Panc1 (cell line): ENCODE measurements around the gene SMARCD2. TPM values are rescaled to one million over a fixed set of nuclear protein-coding genes. Genes with fewer than 3 reads are reported as not detected.
"Not testable (repeated sequence)": the region's sequence is repeated elsewhere in the genome, so short reads cannot be mapped to it uniquely, and the experiment has no call there.

Experiments
- ATAC-seq: fragments of 200-7000 bp; cut with Tn5 transposase; 2 replicates; pipeline ENCODE4 v1.9.1; 2020; ENCODE audit warnings: mild to moderate bottlenecking, moderate library complexity
- BruUV-seq: library from RNA; stranded (reverse); fragments of 400-500 nt; replicated peaks from 2 replicates; lab custom pipeline; 2021; lab: Mats Ljungman, UMichigan
- CTCF ChIA-PET: fragments of 300-600 bp; sonication (Branson Sonifier 250); formaldehyde crosslinking; loops from one replicate; lab custom pipeline; 2022; ENCODE audit warnings: antibody characterized with exemption; lab: Charles Lee
- POLR2A ChIA-PET: fragments of 300-600 bp; sonication (Branson Sonifier 250); formaldehyde crosslinking; loops from one replicate; lab custom pipeline; 2022; ENCODE audit warnings: antibody characterized with exemption; lab: Charles Lee
- DNase-seq: peaks from one replicate; pipeline ENCODE4 v3.0.0-alpha.2; 2010; ENCODE audit warnings: low read depth, low spot score
- H3K27ac ChIP-seq: 2 replicates; pipeline ENCODE4 v1.5.1; 2011; ENCODE audit warnings: mild to moderate bottlenecking, low read length, inconsistent platforms
- H3K27me3 ChIP-seq: fragments of 200-500 bp; sonication (Bioruptor generic); 2 replicates; pipeline ENCODE4 v1.6.0; 2014; ENCODE audit warnings: low read length, inconsistent platforms; ENCODE audit not compliant: control insufficient read depth, insufficient read depth
- H3K36me3 ChIP-seq: fragments of 200-500 bp; sonication (Bioruptor generic); 2 replicates; pipeline ENCODE4 v1.5.1; 2014; ENCODE audit warnings: inconsistent platforms, mild to moderate bottlenecking, low read length, moderate library complexity; ENCODE audit not compliant: control insufficient read depth, insufficient read depth
- H3K4me1 ChIP-seq: 2 replicates; pipeline ENCODE4 v1.5.1; 2011; ENCODE audit warnings: inconsistent platforms, mild to moderate bottlenecking, low read length, moderate library complexity; ENCODE audit not compliant: control insufficient read depth, insufficient read depth
- H3K4me3 ChIP-seq, 2 experiments: 2 replicates each; pipeline ENCODE4 v1.5.1; 2011 to 2012; ENCODE audit warnings: low read depth in 2 of 2, low read length in 2 of 2, mild to moderate bottlenecking in 2 of 2, inconsistent platforms in 1 of 2, moderate library complexity in 1 of 2
- H3K9me3 ChIP-seq: fragments of 200-500 bp; sonication (Bioruptor generic); 2 replicates; pipeline ENCODE4 v1.5.1; 2014; ENCODE audit warnings: low read depth, mild to moderate bottlenecking, inconsistent platforms, low read length, moderate library complexity; ENCODE audit not compliant: control insufficient read depth, insufficient read depth
- SIN3A ChIP-seq: IDR thresholded peaks from 2 replicates; pipeline ENCODE4 v1.6.1; 2012; ENCODE audit warnings: low read depth, mild to moderate bottlenecking, low read length, moderate library complexity, borderline replicate concordance; ENCODE audit not compliant: insufficient read depth
- in situ Hi-C: cut with HindIII; loops from 2 replicates; pipeline ENCODE4 v1.10.0; 2016; ENCODE audit warnings: low sequenced_read_pairs, low pct_unique_long_range_greater_than_20kb
- intact Hi-C: fragments of 100-400 bp; cut with micrococcal nuclease; formaldehyde crosslinking; loops from one replicate; pipeline ENCODE4 v1.10.0; 2022; ENCODE audit not compliant: unreplicated experiment
- total RNA-seq: library from RNA; stranded (reverse); gene quantifications from one replicate; pipeline ENCODE4 v1.2.1, GENCODE V29; 2021; ENCODE audit not compliant: unreplicated experiment
- TF ChIP-seq, protein P1 (sequence below): fragments of 450-650 bp; IDR thresholded peaks from 2 replicates; pipeline ENCODE4 v1.5.1; 2017; ENCODE audit warnings: mild to moderate bottlenecking

The SMARCD2 gene
- total RNA-seq, 1 experiment from 2014 or later, result 59.4 TPM

DNA sequence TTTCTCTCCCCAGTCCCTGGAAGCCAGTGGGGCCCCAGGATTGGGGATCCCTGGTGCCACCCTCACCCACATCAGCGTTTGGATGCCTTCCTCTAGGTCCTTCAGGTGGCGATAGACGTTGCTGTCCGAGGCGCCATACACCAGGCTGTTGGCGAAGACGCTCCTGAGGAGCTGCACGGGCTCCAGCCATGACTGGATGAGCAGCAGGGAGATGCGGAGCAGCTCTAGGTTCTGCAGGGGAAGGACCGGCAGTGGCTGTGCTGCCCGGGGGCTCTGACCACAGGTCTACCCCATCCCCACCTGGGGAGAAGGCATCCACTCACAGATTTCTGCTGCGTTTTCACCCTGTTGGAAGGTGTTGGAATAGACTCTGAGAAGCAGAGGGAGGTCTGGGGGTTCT lies 38.2 kb upstream of the SMARCD2 start:
- no peak overlapping the region for H3K27ac ChIP-seq
- intact Hi-C loops, result no loop called here
- CTCF ChIA-PET, result no interaction called here

DNA sequence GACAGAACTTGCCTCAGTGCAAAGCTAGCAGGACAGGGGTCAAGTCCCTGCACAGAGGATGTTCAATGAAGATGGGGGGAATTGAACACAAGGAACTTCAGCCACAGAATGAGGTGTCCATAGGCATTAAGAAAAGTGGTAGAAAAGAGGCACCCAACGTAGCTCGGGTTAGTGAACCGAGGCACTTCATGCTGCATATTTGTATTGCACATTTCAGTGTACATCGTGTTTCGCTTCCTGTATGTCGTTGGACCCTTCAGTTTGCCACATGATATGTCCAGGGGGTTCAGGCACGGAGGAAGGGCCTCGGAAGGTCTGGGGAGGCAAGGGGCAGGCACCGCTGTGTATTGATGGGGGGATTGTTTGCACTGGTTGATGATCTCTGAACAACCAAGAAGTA lies 35.9 kb upstream of the SMARCD2 start:
- H3K36me3 ChIP-seq, H3K27ac ChIP-seq, intact Hi-C loops, H3K27me3 ChIP-seq, H3K4me3 ChIP-seq, H3K9me3 ChIP-seq, CTCF ChIA-PET, BruUV-seq, DNase-seq, H3K4me1 ChIP-seq, in situ Hi-C loops, ATAC-seq, POLR2A ChIA-PET: not testable (repeated sequence)

More for the DNA sequence above, 38.2 kb upstream of the SMARCD2 start:
- Histone ChIP-seq H3K4me3 (no peak overlapping the region), H3K9me3 (no peaks in the 10 kb centered on the region), H3K36me3 (no peaks in the 10 kb centered on the region), H3K4me1 (no peaks in the 10 kb centered on the region), H3K27me3 (no peaks in the 10 kb centered on the region)
- POLR2A ChIA-PET, result no interaction called here
- ATAC-seq, result no peak
- in situ Hi-C loops, result no loop called here
- TF ChIP-seq SIN3A, result no peak
- DNase-seq, result no peak
- BruUV-seq, result no TSS peak

DNA sequence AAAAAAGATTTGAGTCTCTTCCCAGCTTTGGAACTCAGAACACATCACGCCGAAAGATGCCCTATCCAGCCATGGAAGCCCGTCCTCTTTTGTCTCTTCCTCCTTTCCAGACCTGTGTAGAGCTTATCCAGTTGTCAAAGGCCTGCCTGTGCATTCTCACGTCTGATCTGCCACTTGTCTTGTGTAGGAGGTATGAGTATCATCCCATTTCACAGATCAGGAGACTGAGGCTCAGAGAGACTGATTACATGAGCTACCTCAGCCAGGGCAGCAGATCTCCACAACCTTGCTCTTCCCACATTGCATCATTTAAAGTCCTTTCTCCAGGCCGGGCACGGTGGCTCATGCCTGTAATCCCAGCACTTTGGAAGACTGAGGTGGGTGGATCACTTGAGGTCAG lies 32.2 kb upstream of the SMARCD2 start:
- ATAC-seq, H3K9me3 ChIP-seq, DNase-seq, H3K27me3 ChIP-seq, H3K4me3 ChIP-seq, H3K4me1 ChIP-seq, H3K36me3 ChIP-seq, in situ Hi-C loops, BruUV-seq, intact Hi-C loops, H3K27ac ChIP-seq, POLR2A ChIA-PET: not testable (repeated sequence)
- CTCF ChIA-PET, result interaction anchor here (0.7 kb wide), 1 partner anchor 14 kb away, joined by 3 read pairs; no protein-coding TSS in a partner anchor

DNA sequence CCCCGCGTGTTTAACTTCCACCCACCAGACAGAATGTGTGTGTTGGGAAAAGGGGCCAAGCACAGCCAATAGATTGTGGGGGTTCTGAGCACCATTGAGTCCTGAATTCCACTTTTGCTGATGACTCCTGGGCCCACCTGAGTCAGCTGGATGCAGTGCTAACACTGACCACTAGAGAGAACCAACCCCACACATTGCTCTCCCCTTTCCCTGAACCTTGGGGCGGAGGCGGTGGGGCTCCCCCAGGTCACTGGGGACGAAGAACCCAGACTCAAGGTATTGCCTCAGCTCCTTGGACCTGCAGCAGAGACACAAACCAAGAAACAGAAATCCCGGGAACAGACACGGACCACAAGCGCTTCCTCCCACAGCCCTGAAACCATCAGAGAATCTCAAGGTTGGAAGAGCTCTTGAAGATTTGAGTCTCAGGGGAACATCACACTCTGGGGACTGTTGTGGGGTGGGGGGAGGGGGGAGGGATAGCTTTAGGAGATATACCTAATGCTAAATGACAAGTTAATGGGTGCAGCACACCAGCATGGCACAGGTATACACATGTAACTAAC lies 31.7 kb upstream of the SMARCD2 start:
- H3K27me3 ChIP-seq, in situ Hi-C loops, H3K36me3 ChIP-seq, intact Hi-C loops, DNase-seq, BruUV-seq, ATAC-seq, POLR2A ChIA-PET, H3K4me3 ChIP-seq, H3K4me1 ChIP-seq, H3K27ac ChIP-seq, H3K9me3 ChIP-seq: not testable (repeated sequence)
- TF ChIP-seq, protein P1, sequence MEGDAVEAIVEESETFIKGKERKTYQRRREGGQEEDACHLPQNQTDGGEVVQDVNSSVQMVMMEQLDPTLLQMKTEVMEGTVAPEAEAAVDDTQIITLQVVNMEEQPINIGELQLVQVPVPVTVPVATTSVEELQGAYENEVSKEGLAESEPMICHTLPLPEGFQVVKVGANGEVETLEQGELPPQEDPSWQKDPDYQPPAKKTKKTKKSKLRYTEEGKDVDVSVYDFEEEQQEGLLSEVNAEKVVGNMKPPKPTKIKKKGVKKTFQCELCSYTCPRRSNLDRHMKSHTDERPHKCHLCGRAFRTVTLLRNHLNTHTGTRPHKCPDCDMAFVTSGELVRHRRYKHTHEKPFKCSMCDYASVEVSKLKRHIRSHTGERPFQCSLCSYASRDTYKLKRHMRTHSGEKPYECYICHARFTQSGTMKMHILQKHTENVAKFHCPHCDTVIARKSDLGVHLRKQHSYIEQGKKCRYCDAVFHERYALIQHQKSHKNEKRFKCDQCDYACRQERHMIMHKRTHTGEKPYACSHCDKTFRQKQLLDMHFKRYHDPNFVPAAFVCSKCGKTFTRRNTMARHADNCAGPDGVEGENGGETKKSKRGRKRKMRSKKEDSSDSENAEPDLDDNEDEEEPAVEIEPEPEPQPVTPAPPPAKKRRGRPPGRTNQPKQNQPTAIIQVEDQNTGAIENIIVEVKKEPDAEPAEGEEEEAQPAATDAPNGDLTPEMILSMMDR, result peak; percentile 10; the same call in 1 of the 2 replicates
- CTCF ChIA-PET, result interaction anchor here (0.7 kb wide), 1 partner anchor 13 kb away, joined by 3 read pairs; no protein-coding TSS in a partner anchor

DNA sequence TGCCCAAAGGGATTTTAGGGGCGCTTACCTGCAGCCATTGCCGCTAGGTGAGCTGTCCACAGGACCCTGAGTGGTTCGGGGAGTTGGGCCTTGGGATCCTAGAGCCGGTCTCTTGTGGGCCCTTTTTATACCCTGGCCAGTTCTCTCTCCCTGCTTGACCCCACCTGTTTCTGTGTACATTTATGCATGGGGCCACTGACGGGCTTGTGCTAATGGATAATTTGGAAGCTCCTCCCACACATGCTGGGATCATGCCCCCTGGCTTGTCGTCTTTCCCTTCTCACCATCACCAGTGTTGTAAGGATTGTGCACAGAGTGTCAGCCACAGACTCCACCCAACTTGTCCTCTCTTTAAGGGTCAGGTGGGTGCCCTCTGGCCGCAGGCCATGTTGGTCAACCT lies 31.1 kb upstream of the SMARCD2 start, which contains the start of gene CSH2:
Gene CSH2 (minus strand): TSS at position 101 of the 400 bp plus-strand sequence. CDS start 63 bp downstream, at position 38.
- CTCF ChIA-PET, H3K36me3 ChIP-seq, BruUV-seq, H3K4me1 ChIP-seq, H3K27ac ChIP-seq, ATAC-seq, H3K4me3 ChIP-seq, H3K9me3 ChIP-seq, DNase-seq, intact Hi-C loops, in situ Hi-C loops, H3K27me3 ChIP-seq, POLR2A ChIA-PET: not testable (repeated sequence)

DNA sequence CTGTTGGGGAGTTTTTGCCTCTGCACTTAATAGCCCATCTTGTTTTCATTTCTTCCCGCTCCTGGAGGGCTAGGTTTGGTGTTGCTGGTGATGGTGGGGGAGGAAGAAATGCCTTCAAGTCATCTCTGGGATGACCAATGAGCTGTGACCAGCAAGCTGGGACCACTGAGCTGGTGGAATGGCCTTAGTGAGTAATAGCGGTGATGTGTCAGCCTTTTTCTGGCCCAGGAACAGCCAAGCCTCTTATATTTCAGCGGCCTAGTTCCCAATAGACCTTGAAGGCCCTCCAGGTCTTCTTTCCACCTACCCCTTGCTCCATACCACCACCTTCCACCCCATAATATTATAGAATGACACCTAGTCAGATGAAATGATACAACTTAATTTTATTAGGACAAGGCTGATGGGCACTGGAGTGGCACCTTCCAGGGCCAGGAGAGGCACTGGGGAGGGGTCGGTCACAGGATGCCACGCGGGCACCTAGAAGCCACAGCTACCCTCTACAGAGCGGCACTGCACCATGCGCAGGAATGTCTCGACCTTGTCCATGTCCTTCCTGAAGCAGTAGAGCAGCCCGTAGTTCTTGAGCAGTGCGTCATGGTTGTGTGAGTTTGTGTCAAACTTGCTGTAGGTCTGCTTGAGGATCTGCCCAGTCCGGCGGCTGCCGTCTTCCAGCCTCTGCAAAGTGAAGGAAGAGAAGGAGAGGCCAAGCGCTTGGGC lies 29.3 kb upstream of the SMARCD2 start:
- H3K4me3 ChIP-seq, DNase-seq, H3K4me1 ChIP-seq, H3K27ac ChIP-seq, BruUV-seq, H3K36me3 ChIP-seq, intact Hi-C loops, POLR2A ChIA-PET, in situ Hi-C loops, ATAC-seq, CTCF ChIA-PET, H3K9me3 ChIP-seq, H3K27me3 ChIP-seq: not testable (repeated sequence)
